OCI-LY1 (cell line): ENCODE results near the gene UBE2D4.
"Not testable (repeated sequence)": the region's sequence is repeated elsewhere in the genome, so short reads cannot be mapped to it uniquely, and the experiment has no call there.

Experiments used
- H2AFZ ChIP-seq: fragments of 200-600 bp; sonication (generic), shearing (Covaris generic); 2 replicates; pipeline ENCODE4 v1.6.0; 2014; ENCODE audit warnings: antibody characterized with exemption, mild to moderate bottlenecking, low read length
- H3F3A ChIP-seq: fragments of 200-600 bp; sonication (generic), shearing (Covaris generic); 2 replicates; pipeline ENCODE4 v1.6.0; 2014; ENCODE audit warnings: mild to moderate bottlenecking, antibody characterized with exemption, low read length, moderate library complexity; ENCODE audit not compliant: insufficient read depth
- H3K27ac ChIP-seq: fragments of 200-600 bp; sonication (generic); 2 replicates; pipeline ENCODE4 v1.5.1; 2014; ENCODE audit warnings: low read length, mixed run types, mild to moderate bottlenecking, low read depth; ENCODE audit not compliant: poor library complexity, severe bottlenecking
- H3K27me3 ChIP-seq: fragments of 200-600 bp; sonication (generic); 2 replicates; pipeline ENCODE4 v1.6.0; 2014; ENCODE audit warnings: antibody characterized with exemption, mild to moderate bottlenecking, low read length, moderate library complexity; ENCODE audit not compliant: insufficient read depth
- H3K36me3 ChIP-seq: fragments of 200-600 bp; sonication (generic); 2 replicates; pipeline ENCODE4 v1.6.1; 2014; ENCODE audit warnings: mild to moderate bottlenecking, antibody characterized with exemption, low read length, moderate library complexity, mixed read lengths; ENCODE audit not compliant: insufficient read depth
- H3K4me1 ChIP-seq: fragments of 200-600 bp; sonication (generic); 2 replicates; pipeline ENCODE4 v1.5.1; 2014; ENCODE audit warnings: mild to moderate bottlenecking, low read length, moderate library complexity; ENCODE audit not compliant: insufficient read depth, severe bottlenecking
- H3K4me2 ChIP-seq: fragments of 200-600 bp; sonication (generic), shearing (Covaris generic); 2 replicates; pipeline ENCODE4 v1.6.1; 2014; ENCODE audit warnings: low read length
- H3K4me3 ChIP-seq: fragments of 200-600 bp; sonication (generic); 2 replicates; pipeline ENCODE4 v1.5.1; 2014; ENCODE audit warnings: low read length, low read depth, mild to moderate bottlenecking, mixed read lengths; ENCODE audit not compliant: poor library complexity, severe bottlenecking
- H3K79me2 ChIP-seq: fragments of 200-600 bp; shearing (Covaris generic); 2 replicates; pipeline ENCODE4 v1.6.1; 2016; ENCODE audit warnings: mixed run types, low read length, mixed read lengths; ENCODE audit not compliant: insufficient read depth
- H3K9ac ChIP-seq: fragments of 200-600 bp; sonication (generic), shearing (Covaris generic); 2 replicates; pipeline ENCODE4 v1.6.1; 2014; ENCODE audit warnings: mild to moderate bottlenecking, low read length, mixed read lengths
- H3K9me2 ChIP-seq: fragments of 200-600 bp; sonication (generic), shearing (Covaris generic); 2 replicates; pipeline ENCODE4 v1.6.1; 2014; ENCODE audit warnings: low read depth, mild to moderate bottlenecking, low read length, mixed read lengths
- H3K9me3 ChIP-seq: fragments of 200-600 bp; shearing (Covaris generic); 2 replicates; pipeline ENCODE4 v1.6.1; 2014; ENCODE audit warnings: low read length, mixed read lengths
- H4K20me1 ChIP-seq: fragments of 200-600 bp; sonication (generic), shearing (Covaris generic); 2 replicates; pipeline ENCODE4 v1.6.0; 2016; ENCODE audit warnings: mild to moderate bottlenecking, low read length; ENCODE audit not compliant: insufficient read depth
- CTCF ChIP-seq: fragments of 200-600 bp; sonication (generic), shearing (Covaris generic); IDR thresholded peaks from 2 replicates; pipeline ENCODE4 v1.5.1; 2017; ENCODE audit warnings: mild to moderate bottlenecking, antibody characterized with exemption, low read length, moderate library complexity, mixed read lengths
- EZH2 ChIP-seq: fragments of 200-600 bp; sonication (generic), shearing (Covaris generic); IDR thresholded peaks from 2 replicates; pipeline ENCODE4 v1.8.0; 2017; ENCODE audit warnings: borderline replicate concordance, mixed run types, mild to moderate bottlenecking, antibody characterized with exemption, low read length, moderate library complexity, mixed read lengths

Gene UBE2D4

GRCh38 chr7:43954524-43955228 lies 28.4 kb downstream of the UBE2D4 start:
- Histone ChIP-seq H3K4me2 (no peak overlapping the region), H3K36me3 (no peaks in the 10 kb centered on the region; the same call in 1 of the 2 replicates), H3F3A (no peaks in the 10 kb centered on the region), H3K4me1 (peaks cover 10% of the 10 kb centered on the region), H2AFZ (no peak overlapping the region), H3K79me2 (no peaks in the 10 kb centered on the region), H3K4me3 (no peak overlapping the region), H3K9me3 (no peaks in the 10 kb centered on the region), H3K9ac (no peak overlapping the region), H3K27ac (no peak overlapping the region), H4K20me1 (no peaks in the 10 kb centered on the region), H3K27me3 (no peaks in the 10 kb centered on the region), H3K9me2 (no peaks in the 10 kb centered on the region)
- TF ChIP-seq EZH2 (no peak), CTCF (peak; percentile 96)

GRCh38 chr7:43956027-43956426 lies 29.8 kb downstream of the UBE2D4 start:
- Histone ChIP-seq H2AFZ (no peak overlapping the region), H3K4me1 (peaks cover 10% of the 10 kb centered on the region), H3K27me3 (no peaks in the 10 kb centered on the region), H3K4me2 (no peak overlapping the region), H3F3A (no peaks in the 10 kb centered on the region), H3K36me3 (no peaks in the 10 kb centered on the region), H3K79me2 (no peaks in the 10 kb centered on the region), H4K20me1 (no peaks in the 10 kb centered on the region), H3K9ac (no peak overlapping the region), H3K9me2 (no peaks in the 10 kb centered on the region), H3K27ac (no peak overlapping the region), H3K4me3 (no peak overlapping the region), H3K9me3 (no peaks in the 10 kb centered on the region)
- TF ChIP-seq EZH2, result no peak
- TF ChIP-seq CTCF, result no peak

- Histone ChIP-seq H3K27me3 (no peaks in the 10 kb centered on the region), H3F3A (no peaks in the 10 kb centered on the region), H3K79me2 (no peaks in the 10 kb centered on the region), H4K20me1 (no peaks in the 10 kb centered on the region), H2AFZ (no peak overlapping the region), H3K4me1 (peaks cover 6% of the 10 kb centered on the region), H3K9me2 (no peaks in the 10 kb centered on the region), H3K9me3 (no peaks in the 10 kb centered on the region), H3K4me2 (no peak overlapping the region), H3K36me3 (no peaks in the 10 kb centered on the region), H3K27ac (no peak overlapping the region), H3K9ac (no peak overlapping the region), H3K4me3 (no peak overlapping the region)
- no peak for TF ChIP-seq CTCF
- TF ChIP-seq EZH2, result no peak
These were observed 34.7 kb downstream of the UBE2D4 start for GRCh38 chr7:43960933-43961332.

GRCh38 chr7:43966392-43966791 lies 40.2 kb downstream of the UBE2D4 start:
- H4K20me1 ChIP-seq, H3K79me2 ChIP-seq, H3K9me3 ChIP-seq, H3K4me3 ChIP-seq, H3K27me3 ChIP-seq, H3K9ac ChIP-seq, H3K9me2 ChIP-seq, H3K4me2 ChIP-seq, H3F3A ChIP-seq, H3K36me3 ChIP-seq, H3K27ac ChIP-seq, H3K4me1 ChIP-seq, H2AFZ ChIP-seq: not testable (repeated sequence)

- H3K4me2 ChIP-seq, H3K79me2 ChIP-seq, H3F3A ChIP-seq, H3K9me2 ChIP-seq, H4K20me1 ChIP-seq, H3K9ac ChIP-seq, H3K27ac ChIP-seq, H3K36me3 ChIP-seq, H3K4me3 ChIP-seq, H3K9me3 ChIP-seq, H3K27me3 ChIP-seq, H2AFZ ChIP-seq, H3K4me1 ChIP-seq: not testable (repeated sequence)
These were observed 42.2 kb downstream of the UBE2D4 start for GRCh38 chr7:43968172-43969040.
